ENCODE data around the gene EDC4. TPM values are rescaled to one million over a fixed set of nuclear protein-coding genes. Genes with fewer than 3 reads are reported as not detected.

Gene EDC4
- polyA plus RNA-seq, 1 donor from 2014 or later: 66.0 TPM

- no peaks in the 10 kb centered on the region for H3F3A ChIP-seq (ENCODE audit: insufficient read depth, low read length, poor library complexity, severe bottlenecking)
- H3K27ac ChIP-seq (ENCODE audit: low read length): no peak overlapping the region
- H3K36me3 ChIP-seq (ENCODE audit: insufficient read depth, low read length): no peaks in the 10 kb centered on the region
Measured at GRCh38 chr16:67864594-67864993, 8.3 kb upstream of the EDC4 start.

GRCh38 chr16:67865318-67865717 lies 7.5 kb upstream of the EDC4 start:
- no peak overlapping the region for H3K27ac ChIP-seq (ENCODE audit: low read length)
- H3K27me3 ChIP-seq (ENCODE audit: insufficient read depth, low read depth, low read length): no peaks in the 10 kb centered on the region
- H3K36me3 ChIP-seq (ENCODE audit: insufficient read depth, low read length): no peaks in the 10 kb centered on the region
- no peak overlapping the region for H3K4me3 ChIP-seq (ENCODE audit: low read length)
- H3K4me2 ChIP-seq (ENCODE audit: low read length): no peak overlapping the region
- no peaks in the 10 kb centered on the region for H3F3A ChIP-seq (ENCODE audit: insufficient read depth, low read length, poor library complexity, severe bottlenecking)
- no peaks in the 10 kb centered on the region for H3K9me3 ChIP-seq (ENCODE audit: low read length)
- no peak overlapping the region for H3K9ac ChIP-seq (ENCODE audit: low read length)
- H3K79me2 ChIP-seq (replicated peaks; ENCODE audit: insufficient read depth, low read length): peaks cover 13% of the 10 kb centered on the region
- H4K20me1 ChIP-seq (ENCODE audit: insufficient read depth): no peaks in the 10 kb centered on the region
- H2AFZ ChIP-seq (ENCODE audit: low read depth, low read length): no peak overlapping the region
- H3K9me2 ChIP-seq (ENCODE audit: insufficient read depth, low read length): no peaks in the 10 kb centered on the region
- TF ChIP-seq RAD21 (conservative IDR thresholded peaks at IDR 0.05) (peak; percentile 24), EZH2 (IDR thresholded peaks at IDR 0.05; ENCODE audit: borderline replicate concordance, insufficient read depth, low read length, poor library complexity, severe bottlenecking) (no peak), MXI1 (conservative IDR thresholded peaks at IDR 0.05; ENCODE audit: poor library complexity, severe bottlenecking) (peak; percentile 34), POLR2AphosphoS5 (IDR thresholded peaks at IDR 0.05) (no peak), CTCF (IDR thresholded peaks at IDR 0.05; ENCODE audit: poor library complexity, severe bottlenecking) (peak; percentile 38), TAF1 (IDR thresholded peaks at IDR 0.05; ENCODE audit: low read depth) (no peak), SMC3 (conservative IDR thresholded peaks at IDR 0.05; ENCODE audit: poor library complexity) (no peak), EP300 (conservative IDR thresholded peaks at IDR 0.05; ENCODE audit: poor library complexity, severe bottlenecking) (no peak)

More at GRCh38 chr16:67864594-67864993, 8.3 kb upstream of the EDC4 start:
- no peak overlapping the region for H3K4me3 ChIP-seq (ENCODE audit: low read length)
- no peaks in the 10 kb centered on the region for H4K20me1 ChIP-seq (ENCODE audit: insufficient read depth)
- no peaks in the 10 kb centered on the region for H3K27me3 ChIP-seq (ENCODE audit: insufficient read depth, low read depth, low read length)
- no peak overlapping the region for H2AFZ ChIP-seq (ENCODE audit: low read depth, low read length)
- H3K79me2 ChIP-seq (replicated peaks; ENCODE audit: insufficient read depth, low read length): peaks cover 14% of the 10 kb centered on the region
- H3K4me2 ChIP-seq (ENCODE audit: low read length): no peak overlapping the region
- TF ChIP-seq EP300 (conservative IDR thresholded peaks at IDR 0.05; ENCODE audit: poor library complexity, severe bottlenecking) (no peak), REST (IDR thresholded peaks at IDR 0.05; ENCODE audit: borderline replicate concordance) (no peak), RAD21 (conservative IDR thresholded peaks at IDR 0.05) (no peak), EZH2 (IDR thresholded peaks at IDR 0.05; ENCODE audit: borderline replicate concordance, insufficient read depth, low read length, poor library complexity, severe bottlenecking) (no peak), TAF1 (IDR thresholded peaks at IDR 0.05; ENCODE audit: low read depth) (no peak), SMC3 (conservative IDR thresholded peaks at IDR 0.05; ENCODE audit: poor library complexity) (no peak), MXI1 (conservative IDR thresholded peaks at IDR 0.05; ENCODE audit: poor library complexity, severe bottlenecking) (no peak), CTCF (IDR thresholded peaks at IDR 0.05; ENCODE audit: poor library complexity, severe bottlenecking) (no peak), POLR2AphosphoS5 (IDR thresholded peaks at IDR 0.05) (no peak)
- H3K9ac ChIP-seq (ENCODE audit: low read length): no peak overlapping the region
- no peaks in the 10 kb centered on the region for H3K9me3 ChIP-seq (ENCODE audit: low read length)
- H3K9me2 ChIP-seq (ENCODE audit: insufficient read depth, low read length): no peaks in the 10 kb centered on the region

Measured in neural cell (in vitro differentiated cells).